SK-N-SH (cell line): ENCODE results near the gene VPS35L. TPM values are rescaled to one million over a fixed set of nuclear protein-coding genes. Genes with fewer than 3 reads are reported as not detected.

Experiments used
- CTCF ChIA-PET: fragments of 300-600, 350-600 bp; formaldehyde crosslinking; extraction: SDS; loops from one replicate; lab custom pipeline; 2021; lab: Yijun Ruan, JAX
- POLR2A ChIA-PET: fragments of 350-600 bp; sonication (Branson Sonifier 250); formaldehyde crosslinking; extraction: SDS; loops from one replicate; lab custom pipeline; 2020; ENCODE audit warnings: antibody characterized with exemption, inconsistent platforms; lab: Yijun Ruan, JAX
- DNase-seq: peaks from one replicate; pipeline ENCODE4 v3.0.0; 2012
- H2AFZ ChIP-seq: fragments of 200-600 bp; sonication (generic); 2 replicates; pipeline ENCODE4 v1.8.1; 2016; ENCODE audit warnings: antibody characterized with exemption, mild to moderate bottlenecking, low read depth
- H3F3A ChIP-seq: fragments of 200-600 bp; sonication (generic); replicated peaks from 2 replicates; pipeline ENCODE3; 2016; ENCODE audit warnings: antibody characterized with exemption, mild to moderate bottlenecking; ENCODE audit not compliant: insufficient read depth
- H3K27ac ChIP-seq, 2 experiments: fragments of 200-500 bp in 1 of 2; fragments of 200-600 bp in 1 of 2; sonication (Bioruptor generic) in 1 of 2; sonication (generic), shearing (Covaris generic) in 1 of 2; 2 replicates each; pipeline versions ENCODE4 v1.5.1 to v1.6.1; 2014 to 2016; ENCODE audit warnings: low read depth in 2 of 2, inconsistent platforms in 1 of 2, low read length in 1 of 2, mild to moderate bottlenecking in 1 of 2, mixed read lengths in 1 of 2
- H3K27me3 ChIP-seq: fragments of 200-600 bp; sonication (generic), shearing (Covaris generic); 2 replicates; pipeline ENCODE4 v1.6.1; 2016; ENCODE audit warnings: mixed run types; ENCODE audit not compliant: insufficient read depth
- H3K36me3 ChIP-seq, 2 experiments: fragments of 200-500 bp in 1 of 2; fragments of 200-600 bp in 1 of 2; sonication (Bioruptor generic) in 1 of 2; sonication (generic) in 1 of 2; replicated peaks in 1 of 2; 2 replicates each; pipeline versions ENCODE3 to v1.5.1; 2014 to 2016; ENCODE audit warnings: low read length in 1 of 2, mild to moderate bottlenecking in 1 of 2; ENCODE audit not compliant: insufficient read depth in 2 of 2, control insufficient read depth in 1 of 2
- H3K4me1 ChIP-seq, 2 experiments: fragments of 200-500 bp in 1 of 2; fragments of 200-600 bp in 1 of 2; sonication (Bioruptor generic) in 1 of 2; sonication (generic), shearing (Covaris generic) in 1 of 2; 2 replicates each; pipeline versions ENCODE4 v1.5.1 to v1.6.1; 2014 to 2016; ENCODE audit warnings: low read depth in 1 of 2, low read length in 1 of 2, mixed run types in 1 of 2; ENCODE audit not compliant: insufficient read depth in 2 of 2, control insufficient read depth in 1 of 2
- H3K4me2 ChIP-seq: fragments of 200-600 bp; sonication (generic), shearing (Covaris generic); 2 replicates; pipeline ENCODE4 v1.6.1; 2017; ENCODE audit warnings: mixed run types
- H3K4me3 ChIP-seq, 2 experiments: fragments of 200-500 bp in 1 of 2; fragments of 200-600 bp in 1 of 2; sonication (Bioruptor generic) in 1 of 2; sonication (generic), shearing (Covaris generic) in 1 of 2; 2 replicates each; pipeline versions ENCODE4 v1.5.1 to v1.8.1; 2014 to 2016; ENCODE audit warnings: low read depth in 2 of 2, inconsistent platforms in 1 of 2, low read length in 1 of 2, mild to moderate bottlenecking in 1 of 2, mixed read lengths in 1 of 2, moderate library complexity in 1 of 2
- H3K79me2 ChIP-seq: fragments of 200-600 bp; sonication (generic); 2 replicates; pipeline ENCODE4 v1.8.1; 2017; ENCODE audit warnings: mild to moderate bottlenecking; ENCODE audit not compliant: insufficient read depth
- H3K9ac ChIP-seq: fragments of 200-600 bp; sonication (generic); 2 replicates; pipeline ENCODE4 v1.6.1; 2017; ENCODE audit warnings: mixed run types
- H3K9me2 ChIP-seq: fragments of 200-600 bp; sonication (generic); 2 replicates; pipeline ENCODE4 v1.6.1; 2017; ENCODE audit warnings: mixed run types
- H3K9me3 ChIP-seq: fragments of 200-600 bp; sonication (generic); 2 replicates; pipeline ENCODE4 v1.6.1; 2017; ENCODE audit warnings: mixed run types, mild to moderate bottlenecking, moderate library complexity
- H4K20me1 ChIP-seq: fragments of 200-600 bp; sonication (generic); 2 replicates; pipeline ENCODE4 v1.6.1; 2017; ENCODE audit warnings: mild to moderate bottlenecking, mixed run types; ENCODE audit not compliant: insufficient read depth
- EP300 ChIP-seq, 2 experiments: IDR thresholded peaks; 2 replicates each; pipeline versions ENCODE4 v1.4.0 to v1.6.1; 2012; ENCODE audit warnings: borderline replicate concordance in 1 of 2, low read depth in 1 of 2, low read length in 1 of 2
- EZH2phosphoT487 ChIP-seq: fragments of 200-600 bp; sonication (generic); IDR thresholded peaks from 2 replicates; pipeline ENCODE4 v1.6.1; 2017; ENCODE audit warnings: low read depth, mixed run types, mild to moderate bottlenecking, antibody characterized with exemption, moderate library complexity, borderline replicate concordance
- FOSL2 ChIP-seq: IDR thresholded peaks from 2 replicates; pipeline ENCODE4 v1.4.0; 2012; ENCODE audit warnings: low read depth, mild to moderate bottlenecking, moderate library complexity, borderline replicate concordance
- FOXJ3 ChIP-seq: sonication (generic); formaldehyde crosslinking; IDR thresholded peaks from 2 replicates; pipeline ENCODE4 v1.5.1; 2020; ENCODE audit warnings: mild to moderate bottlenecking, missing genetic modification reagents
- FOXM1 ChIP-seq: IDR thresholded peaks from 2 replicates; pipeline ENCODE4 v1.4.0; 2012; ENCODE audit warnings: low read depth, mild to moderate bottlenecking
- GABPA ChIP-seq: IDR thresholded peaks from 2 replicates; pipeline ENCODE4 v1.4.0; 2012; ENCODE audit warnings: low read depth, mild to moderate bottlenecking
- GATA2 ChIP-seq: sonication (generic); formaldehyde crosslinking; IDR thresholded peaks from 2 replicates; pipeline ENCODE4 v1.5.0; 2020; ENCODE audit warnings: mild to moderate bottlenecking, missing genetic modification reagents
- JUND ChIP-seq: IDR thresholded peaks from 2 replicates; pipeline ENCODE4 v1.4.0; 2012
- MEF2A ChIP-seq: IDR thresholded peaks from 2 replicates; pipeline ENCODE4 v1.4.0; 2012; ENCODE audit warnings: low read depth, borderline replicate concordance
- MXI1 ChIP-seq: IDR thresholded peaks from 2 replicates; pipeline ENCODE4 v1.6.1; 2012; ENCODE audit warnings: mild to moderate bottlenecking, low read depth, low read length, improper control_type of control experiment
- NRF1 ChIP-seq: IDR thresholded peaks from 2 replicates; pipeline ENCODE4 v1.6.1; 2012; ENCODE audit warnings: low read depth, mild to moderate bottlenecking, low read length
- POLR2AphosphoS5 ChIP-seq: IDR thresholded peaks from 2 replicates; pipeline ENCODE4 v1.6.1; 2012; ENCODE audit warnings: low read depth, low read length
- RFX5 ChIP-seq: IDR thresholded peaks from 2 replicates; pipeline ENCODE4 v1.6.1; 2012; ENCODE audit warnings: mild to moderate bottlenecking, improper control_type of control experiment, low read length
- SIN3A ChIP-seq: IDR thresholded peaks from 2 replicates; pipeline ENCODE4 v1.6.1; 2012; ENCODE audit warnings: low read depth, mild to moderate bottlenecking, low read length, moderate library complexity, borderline replicate concordance
- SMC3 ChIP-seq: IDR thresholded peaks from 2 replicates; pipeline ENCODE4 v1.6.1; 2012; ENCODE audit warnings: low read depth, low read length, improper control_type of control experiment
- TAF1 ChIP-seq: IDR thresholded peaks from 2 replicates; pipeline ENCODE4 v1.6.1; 2012; ENCODE audit warnings: low read depth, mild to moderate bottlenecking, low read length, moderate library complexity, borderline replicate concordance
- TEAD4 ChIP-seq: IDR thresholded peaks from 2 replicates; pipeline ENCODE4 v1.4.0; 2012; ENCODE audit warnings: mild to moderate bottlenecking, borderline replicate concordance; ENCODE audit not compliant: insufficient read depth
- WGBS: methylation state at CpG from one replicate; pipeline ENCODE4 v1.1.6; 2017; ENCODE audit warnings: low lambda C conversion rate; 5-methylcytosine and 5-hydroxymethylcytosine counted together
- polyA plus RNA-seq, 3 experiments: library from polyadenylated mRNA; depleted of rRNA; stranded (reverse); fragments of >200 nt; gene quantifications; 2 replicates each; pipeline ENCODE4 v1.2.3, GENCODE V29; 2012
- TF ChIP-seq, protein P1 (sequence below): IDR thresholded peaks from 2 replicates; pipeline ENCODE4 v1.4.0; 2012; ENCODE audit warnings: low read depth, borderline replicate concordance
- TF ChIP-seq, protein P2 (sequence below): fragments of 200-600 bp; sonication (generic); IDR thresholded peaks from 2 replicates; pipeline ENCODE4 v1.6.1; 2017; ENCODE audit warnings: antibody characterized with exemption, mild to moderate bottlenecking, moderate library complexity
- TF ChIP-seq, protein P3 (sequence below): fragments of 150-350 bp; IDR thresholded peaks from 2 replicates; pipeline ENCODE4 v1.6.1; 2017; ENCODE audit warnings: antibody characterized with exemption, low read length, low read depth, borderline replicate concordance
- TF ChIP-seq, protein P4 (sequence below): IDR thresholded peaks from 2 replicates; pipeline ENCODE4 v1.4.0; 2012; ENCODE audit warnings: low read depth, borderline replicate concordance

The VPS35L gene
- polyA plus RNA-seq, 1 of the 3 experiments (the other 2 are of a cell fraction): 35.3 TPM

DNA sequence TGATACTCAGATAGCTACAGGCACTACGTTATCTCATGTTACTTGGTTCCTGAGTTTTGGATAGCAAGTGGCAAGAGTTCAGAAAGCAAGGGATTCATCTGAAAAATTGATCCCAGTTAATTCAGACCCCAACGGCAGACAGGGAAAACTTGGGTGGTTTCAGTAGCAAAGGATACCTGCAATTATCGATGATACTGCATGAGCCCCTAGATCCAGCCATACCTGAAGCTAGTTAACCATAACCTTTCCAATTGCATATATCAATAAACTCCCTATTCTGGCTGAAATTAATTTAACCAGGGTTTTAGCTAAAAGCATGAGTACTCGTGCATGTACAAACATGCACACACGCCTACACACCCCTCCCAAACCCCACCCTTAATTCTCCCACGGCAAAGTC lies 158.2 kb downstream of the VPS35L start (continued):
- TF ChIP-seq TAF1: no peak
- TF ChIP-seq, protein P1, sequence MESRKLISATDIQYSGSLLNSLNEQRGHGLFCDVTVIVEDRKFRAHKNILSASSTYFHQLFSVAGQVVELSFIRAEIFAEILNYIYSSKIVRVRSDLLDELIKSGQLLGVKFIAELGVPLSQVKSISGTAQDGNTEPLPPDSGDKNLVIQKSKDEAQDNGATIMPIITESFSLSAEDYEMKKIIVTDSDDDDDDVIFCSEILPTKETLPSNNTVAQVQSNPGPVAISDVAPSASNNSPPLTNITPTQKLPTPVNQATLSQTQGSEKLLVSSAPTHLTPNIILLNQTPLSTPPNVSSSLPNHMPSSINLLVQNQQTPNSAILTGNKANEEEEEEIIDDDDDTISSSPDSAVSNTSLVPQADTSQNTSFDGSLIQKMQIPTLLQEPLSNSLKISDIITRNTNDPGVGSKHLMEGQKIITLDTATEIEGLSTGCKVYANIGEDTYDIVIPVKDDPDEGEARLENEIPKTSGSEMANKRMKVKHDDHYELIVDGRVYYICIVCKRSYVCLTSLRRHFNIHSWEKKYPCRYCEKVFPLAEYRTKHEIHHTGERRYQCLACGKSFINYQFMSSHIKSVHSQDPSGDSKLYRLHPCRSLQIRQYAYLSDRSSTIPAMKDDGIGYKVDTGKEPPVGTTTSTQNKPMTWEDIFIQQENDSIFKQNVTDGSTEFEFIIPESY: no peak
- TF ChIP-seq EZH2phosphoT487: no peak
- no peak for TF ChIP-seq FOXJ3 (CRISPR knock-in tag)
- TF ChIP-seq MXI1: no peak
- no peak for TF ChIP-seq FOSL2
- TF ChIP-seq, protein P2, sequence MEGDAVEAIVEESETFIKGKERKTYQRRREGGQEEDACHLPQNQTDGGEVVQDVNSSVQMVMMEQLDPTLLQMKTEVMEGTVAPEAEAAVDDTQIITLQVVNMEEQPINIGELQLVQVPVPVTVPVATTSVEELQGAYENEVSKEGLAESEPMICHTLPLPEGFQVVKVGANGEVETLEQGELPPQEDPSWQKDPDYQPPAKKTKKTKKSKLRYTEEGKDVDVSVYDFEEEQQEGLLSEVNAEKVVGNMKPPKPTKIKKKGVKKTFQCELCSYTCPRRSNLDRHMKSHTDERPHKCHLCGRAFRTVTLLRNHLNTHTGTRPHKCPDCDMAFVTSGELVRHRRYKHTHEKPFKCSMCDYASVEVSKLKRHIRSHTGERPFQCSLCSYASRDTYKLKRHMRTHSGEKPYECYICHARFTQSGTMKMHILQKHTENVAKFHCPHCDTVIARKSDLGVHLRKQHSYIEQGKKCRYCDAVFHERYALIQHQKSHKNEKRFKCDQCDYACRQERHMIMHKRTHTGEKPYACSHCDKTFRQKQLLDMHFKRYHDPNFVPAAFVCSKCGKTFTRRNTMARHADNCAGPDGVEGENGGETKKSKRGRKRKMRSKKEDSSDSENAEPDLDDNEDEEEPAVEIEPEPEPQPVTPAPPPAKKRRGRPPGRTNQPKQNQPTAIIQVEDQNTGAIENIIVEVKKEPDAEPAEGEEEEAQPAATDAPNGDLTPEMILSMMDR: no peak

DNA sequence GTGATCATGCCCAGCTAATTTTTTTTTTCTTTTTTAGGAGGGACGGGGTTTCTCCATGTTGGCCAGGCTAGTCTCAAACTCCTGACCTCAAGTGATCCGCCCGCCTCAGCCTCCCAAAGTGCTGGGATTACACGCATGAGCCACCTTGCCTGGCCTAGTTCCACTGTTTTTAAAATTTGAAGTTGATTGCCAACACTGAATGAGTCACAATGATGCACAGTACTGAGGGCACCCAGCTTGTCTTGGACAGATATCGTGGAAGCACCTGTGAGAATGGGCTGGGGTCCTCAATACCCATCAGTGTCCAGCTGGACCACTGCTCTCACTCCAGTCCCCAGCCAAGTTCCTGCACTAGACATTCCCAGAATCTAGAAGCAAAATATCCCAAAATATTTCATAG lies 160.1 kb downstream of the VPS35L start:
- H3K9me2 ChIP-seq: no peaks in the 10 kb centered on the region
- H3K79me2 ChIP-seq: peaks cover 87% of the 10 kb centered on the region
- no peaks in the 10 kb centered on the region for H3F3A ChIP-seq
- no peak for TF ChIP-seq SMC3
- TF ChIP-seq, all 33 proteins: peak for 0
- H3K27ac ChIP-seq: no peak overlapping the region
- no peak overlapping the region for H3K4me3 ChIP-seq
- ChIA-PET CTCF (no interaction called here), POLR2A (no interaction called here)
- WGBS: 95% methylated on average over 5 of the region's 5 CpGs
- no peak overlapping the region for H2AFZ ChIP-seq
- no peaks in the 10 kb centered on the region for H3K27me3 ChIP-seq
- H4K20me1 ChIP-seq: peaks cover 30% of the 10 kb centered on the region
- peak overlapping the region; percentile 85; the same call in 1 of the 2 replicates for H3K4me2 ChIP-seq
- H3K4me1 ChIP-seq: peaks cover 0 to 12% of the 10 kb centered on the region in 2 experiments; a peak in 1 of 4 replicates
- no peak overlapping the region for H3K9ac ChIP-seq
- H3K36me3 ChIP-seq: peaks cover 15 to 42% of the 10 kb centered on the region in 2 experiments
- H3K9me3 ChIP-seq: no peaks in the 10 kb centered on the region
- DNase-seq: no peak

DNA sequence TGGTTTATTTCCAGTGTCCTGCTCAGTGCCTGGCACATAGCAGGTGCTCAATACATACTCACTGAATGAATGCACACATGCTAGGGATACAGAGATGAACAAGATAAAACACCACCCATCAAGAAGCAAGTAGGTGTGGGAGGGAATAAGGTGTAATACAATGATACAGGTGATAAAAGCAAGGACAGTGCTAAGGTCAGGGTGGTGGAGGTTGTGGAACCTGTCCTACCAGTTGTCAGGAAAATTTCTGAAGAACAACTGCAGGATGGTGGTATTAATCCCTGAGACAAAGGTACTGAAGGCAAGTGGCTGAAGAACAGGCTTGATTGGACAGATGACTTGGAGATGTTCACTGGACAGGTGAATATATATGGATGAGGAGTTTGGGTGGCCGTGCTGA lies 160.7 kb downstream of the VPS35L start:
- Histone ChIP-seq H3K9ac (no peak overlapping the region), H3K4me3 (peak overlapping the region; percentile 83 to 100; a peak in 3 of 4 replicates), H3K36me3 (peaks cover 13 to 36% of the 10 kb centered on the region in 2 experiments), H3K9me3 (no peaks in the 10 kb centered on the region), H3K4me2 (peak overlapping the region; percentile 85), H3K27ac (no peak overlapping the region), H4K20me1 (peaks cover 28% of the 10 kb centered on the region), H2AFZ (no peak overlapping the region), H3K4me1 (peaks cover 0 to 12% of the 10 kb centered on the region in 2 experiments; a peak in 1 of 4 replicates), H3K9me2 (no peaks in the 10 kb centered on the region), H3F3A (no peaks in the 10 kb centered on the region), H3K27me3 (no peaks in the 10 kb centered on the region), H3K79me2 (peaks cover 86% of the 10 kb centered on the region)
- DNase-seq: no peak
- ChIA-PET POLR2A (no interaction called here), CTCF (no interaction called here)
- 100% methylated on average over 1 of the region's 1 CpG for WGBS
- TF ChIP-seq, protein P3, sequence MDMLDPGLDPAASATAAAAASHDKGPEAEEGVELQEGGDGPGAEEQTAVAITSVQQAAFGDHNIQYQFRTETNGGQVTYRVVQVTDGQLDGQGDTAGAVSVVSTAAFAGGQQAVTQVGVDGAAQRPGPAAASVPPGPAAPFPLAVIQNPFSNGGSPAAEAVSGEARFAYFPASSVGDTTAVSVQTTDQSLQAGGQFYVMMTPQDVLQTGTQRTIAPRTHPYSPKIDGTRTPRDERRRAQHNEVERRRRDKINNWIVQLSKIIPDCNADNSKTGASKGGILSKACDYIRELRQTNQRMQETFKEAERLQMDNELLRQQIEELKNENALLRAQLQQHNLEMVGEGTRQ: no peak
- TF ChIP-seq RFX5 (no peak), FOXM1 (no peak), EP300 (IDR thresholded peaks at IDR 0.05; ENCODE audit: borderline replicate concordance in 1 of 2, low read depth in 1 of 2, low read length in 1 of 2) (no peak), JUND (no peak), SMC3 (no peak), GABPA (no peak), EZH2phosphoT487 (no peak), GATA2 (no peak), MEF2A (no peak), SIN3A (no peak), FOSL2 (no peak), TEAD4 (no peak), POLR2AphosphoS5 (no peak), NRF1 (no peak), FOXJ3 (CRISPR knock-in tag) (no peak), MXI1 (no peak)
- TF ChIP-seq, protein P4, sequence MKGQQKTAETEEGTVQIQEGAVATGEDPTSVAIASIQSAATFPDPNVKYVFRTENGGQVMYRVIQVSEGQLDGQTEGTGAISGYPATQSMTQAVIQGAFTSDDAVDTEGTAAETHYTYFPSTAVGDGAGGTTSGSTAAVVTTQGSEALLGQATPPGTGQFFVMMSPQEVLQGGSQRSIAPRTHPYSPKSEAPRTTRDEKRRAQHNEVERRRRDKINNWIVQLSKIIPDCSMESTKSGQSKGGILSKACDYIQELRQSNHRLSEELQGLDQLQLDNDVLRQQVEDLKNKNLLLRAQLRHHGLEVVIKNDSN: no peak
